ENCODE results near the gene ENTPD2. TPM values are rescaled to one million over a fixed set of nuclear protein-coding genes. Genes with fewer than 3 reads are reported as not detected.

Gene ENTPD2
- total RNA-seq, 4 donors from 2014 or later = 2.4 to 11.5 TPM; not detected in 2

GRCh38 chr9:137031904-137032640 lies 21.8 kb downstream of the ENTPD2 start, which contains the start of gene FUT7:
TSS of gene FUT7 (minus strand) at chr9:137032088. CDS start at chr9:137031991, 97 bp downstream.
- no peak within 1 kb of the TSS for H3K27ac ChIP-seq
- peaks cover 0 to 18% of the 10 kb centered on the region in 2 donors for H3K4me1 ChIP-seq
- no peak within 1 kb of the TSS for H3K4me3 ChIP-seq
- TF ChIP-seq CTCF (IDR thresholded peaks at IDR 0.05) (no peak), POLR2A (IDR thresholded peaks at IDR 0.05) (no peak)
- H3K27me3 ChIP-seq = no peaks in the 10 kb centered on the region
- intact Hi-C loops (cut with DNase I; ENCODE audit: low total_unique reads) = loop anchor here (5.0 kb wide), 1 partner anchor 245 kb away; no protein-coding TSS in a partner anchor
- H3K9me3 ChIP-seq = no peaks in the 10 kb centered on the region
- H3K36me3 ChIP-seq = no peaks in the 10 kb centered on the region
- DNase-seq = no peak

- TF ChIP-seq CTCF (IDR thresholded peaks at IDR 0.05) (no peak), POLR2A (IDR thresholded peaks at IDR 0.05) (no peak)
- Histone ChIP-seq H3K4me1 (peaks cover 0 to 18% of the 10 kb centered on the region in 2 donors), H3K4me3 (no peak overlapping the region), H3K9me3 (no peaks in the 10 kb centered on the region), H3K36me3 (no peaks in the 10 kb centered on the region), H3K27ac (no peak overlapping the region), H3K27me3 (no peaks in the 10 kb centered on the region)
- DNase-seq = no peak
- intact Hi-C loops (cut with DNase I; ENCODE audit: low total_unique reads) = loop anchor here (5.0 kb wide), 1 partner anchor 244 kb away; no protein-coding TSS in a partner anchor
These were observed 23.0 kb downstream of the ENTPD2 start for GRCh38 chr9:137030538-137031527.

GRCh38 chr9:137030006-137030405 lies 23.9 kb downstream of the ENTPD2 start:
- H3K4me1 ChIP-seq = peaks cover 0 to 18% of the 10 kb centered on the region in 2 donors
- H3K9me3 ChIP-seq = no peaks in the 10 kb centered on the region
- DNase-seq = no peak
- no peaks in the 10 kb centered on the region for H3K36me3 ChIP-seq
- H3K4me3 ChIP-seq = no peak overlapping the region
- TF ChIP-seq CTCF (IDR thresholded peaks at IDR 0.05) (no peak), POLR2A (IDR thresholded peaks at IDR 0.05) (no peak)
- H3K27me3 ChIP-seq = no peaks in the 10 kb centered on the region
- intact Hi-C loops (cut with DNase I; ENCODE audit: low total_unique reads) = loop anchor here (5.0 kb wide), 1 partner anchor 243 kb away; no protein-coding TSS in a partner anchor
- no peak overlapping the region for H3K27ac ChIP-seq

- intact Hi-C loops (cut with DNase I; ENCODE audit: low total_unique reads) = no loop called here
- DNase-seq = peak; percentile 65 to 72
These were observed 24.6 kb downstream of the ENTPD2 start for GRCh38 chr9:137029058-137029936.

More at GRCh38 chr9:137029058-137029936, 24.6 kb downstream of the ENTPD2 start:
- H3K9me3 ChIP-seq = no peaks in the 10 kb centered on the region
- peaks cover 0 to 18% of the 10 kb centered on the region in 2 donors for H3K4me1 ChIP-seq
- peak overlapping the region in 1 of 2 donors; percentile 38 for H3K4me3 ChIP-seq
- H3K27me3 ChIP-seq = no peaks in the 10 kb centered on the region
- TF ChIP-seq CTCF (IDR thresholded peaks at IDR 0.05) (peak; percentile 70 to 80 (median 74)), POLR2A (IDR thresholded peaks at IDR 0.05) (no peak)
- H3K27ac ChIP-seq = no peak overlapping the region
- no peaks in the 10 kb centered on the region for H3K36me3 ChIP-seq

Data from uterus (tissue), 4 donors.